ENCODE measurements around the gene LRRC37B.
A peak's percentile ranks its signal among the peaks of the same experiment; 100 is the strongest.

Gene LRRC37B

DNA sequence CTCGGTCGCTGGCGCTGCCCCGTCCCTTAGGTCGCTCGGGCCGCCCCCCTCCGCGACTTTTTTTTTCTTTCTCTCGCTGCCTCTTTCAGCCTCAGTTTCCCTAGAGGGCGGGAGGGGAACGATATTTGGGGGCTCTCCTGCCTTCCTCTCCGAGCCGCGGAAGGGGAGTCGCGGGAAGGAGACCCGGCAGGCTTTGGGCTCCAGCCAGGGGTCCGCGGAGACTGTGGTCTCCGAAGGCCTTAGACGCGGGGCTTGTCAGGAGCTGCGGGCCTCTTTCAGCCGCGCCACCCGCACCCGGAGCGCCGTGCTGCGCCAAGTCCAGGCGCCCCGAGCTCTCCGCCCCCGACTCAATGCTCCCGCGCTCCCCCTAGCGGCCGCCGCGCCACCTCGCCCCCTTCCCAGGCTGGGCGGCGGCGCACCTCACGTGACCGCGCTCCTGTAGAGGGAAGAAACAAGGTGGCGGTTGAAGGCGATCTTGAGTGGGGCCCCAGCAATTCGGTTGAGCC lies at the start of gene LRRC37B (continued):
- TF ChIP-seq, protein P1, sequence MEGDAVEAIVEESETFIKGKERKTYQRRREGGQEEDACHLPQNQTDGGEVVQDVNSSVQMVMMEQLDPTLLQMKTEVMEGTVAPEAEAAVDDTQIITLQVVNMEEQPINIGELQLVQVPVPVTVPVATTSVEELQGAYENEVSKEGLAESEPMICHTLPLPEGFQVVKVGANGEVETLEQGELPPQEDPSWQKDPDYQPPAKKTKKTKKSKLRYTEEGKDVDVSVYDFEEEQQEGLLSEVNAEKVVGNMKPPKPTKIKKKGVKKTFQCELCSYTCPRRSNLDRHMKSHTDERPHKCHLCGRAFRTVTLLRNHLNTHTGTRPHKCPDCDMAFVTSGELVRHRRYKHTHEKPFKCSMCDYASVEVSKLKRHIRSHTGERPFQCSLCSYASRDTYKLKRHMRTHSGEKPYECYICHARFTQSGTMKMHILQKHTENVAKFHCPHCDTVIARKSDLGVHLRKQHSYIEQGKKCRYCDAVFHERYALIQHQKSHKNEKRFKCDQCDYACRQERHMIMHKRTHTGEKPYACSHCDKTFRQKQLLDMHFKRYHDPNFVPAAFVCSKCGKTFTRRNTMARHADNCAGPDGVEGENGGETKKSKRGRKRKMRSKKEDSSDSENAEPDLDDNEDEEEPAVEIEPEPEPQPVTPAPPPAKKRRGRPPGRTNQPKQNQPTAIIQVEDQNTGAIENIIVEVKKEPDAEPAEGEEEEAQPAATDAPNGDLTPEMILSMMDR (tag by site-specific recombination; IDR thresholded peaks at IDR 0.05), result peak; percentile 98
- TF ChIP-seq ZNF10 (tag by site-specific recombination; IDR thresholded peaks at IDR 0.05) (peak; percentile 16; the same call in 1 of the 2 replicates), ZNF558 (tag by site-specific recombination; IDR thresholded peaks at IDR 0.05) (no peak), REPIN1 (tag by site-specific recombination; IDR thresholded peaks at IDR 0.05; ENCODE audit: low read depth) (no peak), RBAK (tag by site-specific recombination; IDR thresholded peaks at IDR 0.05) (no peak), ZNF510 (tag by site-specific recombination; IDR thresholded peaks at IDR 0.05; ENCODE audit: insufficient replicate concordance) (no peak), ZNF140 (tag by site-specific recombination; IDR thresholded peaks at IDR 0.05) (no peak), ZBTB7A (tag by site-specific recombination; IDR thresholded peaks at IDR 0.05; ENCODE audit: low read depth) (peak; percentile 81; the same call in 1 of the 2 replicates), ZBTB21 (tag by site-specific recombination; IDR thresholded peaks at IDR 0.05) (no peak), KLF8 (tag by site-specific recombination; IDR thresholded peaks at IDR 0.05) (peak; percentile 90), ZNF529 (tag by site-specific recombination; IDR thresholded peaks at IDR 0.05; ENCODE audit: insufficient replicate concordance) (no peak), ZXDB (tag by site-specific recombination; IDR thresholded peaks at IDR 0.05) (no peak; the same call in 1 of the 2 replicates), KLF1 (tag by site-specific recombination; IDR thresholded peaks at IDR 0.05) (peak; percentile 70), ZNF341 (tag by site-specific recombination; IDR thresholded peaks at IDR 0.05; ENCODE audit: low read depth) (peak; percentile 52; the same call in 1 of the 2 replicates), ZNF530 (tag by site-specific recombination; IDR thresholded peaks at IDR 0.05; ENCODE audit: low read depth) (no peak), ZNF324 (tag by site-specific recombination; IDR thresholded peaks at IDR 0.05) (no peak), ZBTB20 (tag by site-specific recombination; IDR thresholded peaks at IDR 0.05) (peak; percentile 23; the same call in 1 of the 2 replicates), SP7 (tag by site-specific recombination; IDR thresholded peaks at IDR 0.05) (peak; percentile 64; the same call in 1 of the 2 replicates), ZNF785 (tag by site-specific recombination; IDR thresholded peaks at IDR 0.05) (no peak), ZEB2 (tag by site-specific recombination; IDR thresholded peaks at IDR 0.05) (peak; percentile 69; the same call in 1 of the 2 replicates), SCRT2 (tag by site-specific recombination; IDR thresholded peaks at IDR 0.05) (peak; percentile 7; the same call in 1 of the 2 replicates)
- TF ChIP-seq, protein P2, sequence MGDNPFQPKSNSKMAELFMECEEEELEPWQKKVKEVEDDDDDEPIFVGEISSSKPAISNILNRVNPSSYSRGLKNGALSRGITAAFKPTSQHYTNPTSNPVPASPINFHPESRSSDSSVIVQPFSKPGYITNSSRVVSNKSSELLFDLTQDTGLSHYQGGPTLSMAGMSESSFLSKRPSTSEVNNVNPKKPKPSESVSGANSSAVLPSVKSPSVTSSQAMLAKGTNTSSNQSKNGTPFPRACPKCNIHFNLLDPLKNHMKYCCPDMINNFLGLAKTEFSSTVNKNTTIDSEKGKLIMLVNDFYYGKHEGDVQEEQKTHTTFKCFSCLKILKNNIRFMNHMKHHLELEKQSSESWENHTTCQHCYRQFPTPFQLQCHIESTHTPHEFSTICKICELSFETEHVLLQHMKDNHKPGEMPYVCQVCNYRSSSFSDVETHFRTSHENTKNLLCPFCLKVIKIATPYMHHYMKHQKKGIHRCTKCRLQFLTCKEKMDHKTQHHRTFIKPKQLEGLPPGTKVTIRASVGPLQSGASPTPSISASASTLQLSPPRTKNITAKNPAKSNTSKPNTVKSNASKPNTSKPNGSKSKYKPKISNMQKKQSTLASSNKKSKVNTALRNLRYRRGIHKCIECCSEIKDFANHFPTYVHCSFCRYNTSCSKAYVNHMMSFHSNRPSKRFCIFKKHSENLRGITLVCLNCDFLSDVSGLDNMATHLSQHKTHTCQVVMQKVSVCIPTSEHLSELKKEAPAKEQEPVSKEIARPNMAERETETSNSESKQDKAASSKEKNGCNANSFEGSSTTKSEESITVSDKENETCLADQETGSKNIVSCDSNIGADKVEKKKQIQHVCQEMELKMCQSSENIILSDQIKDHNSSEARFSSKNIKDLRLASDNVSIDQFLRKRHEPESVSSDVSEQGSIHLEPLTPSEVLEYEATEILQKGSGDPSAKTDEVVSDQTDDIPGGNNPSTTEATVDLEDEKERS (tag by site-specific recombination; IDR thresholded peaks at IDR 0.05), result no peak
- TF ChIP-seq, protein P3, sequence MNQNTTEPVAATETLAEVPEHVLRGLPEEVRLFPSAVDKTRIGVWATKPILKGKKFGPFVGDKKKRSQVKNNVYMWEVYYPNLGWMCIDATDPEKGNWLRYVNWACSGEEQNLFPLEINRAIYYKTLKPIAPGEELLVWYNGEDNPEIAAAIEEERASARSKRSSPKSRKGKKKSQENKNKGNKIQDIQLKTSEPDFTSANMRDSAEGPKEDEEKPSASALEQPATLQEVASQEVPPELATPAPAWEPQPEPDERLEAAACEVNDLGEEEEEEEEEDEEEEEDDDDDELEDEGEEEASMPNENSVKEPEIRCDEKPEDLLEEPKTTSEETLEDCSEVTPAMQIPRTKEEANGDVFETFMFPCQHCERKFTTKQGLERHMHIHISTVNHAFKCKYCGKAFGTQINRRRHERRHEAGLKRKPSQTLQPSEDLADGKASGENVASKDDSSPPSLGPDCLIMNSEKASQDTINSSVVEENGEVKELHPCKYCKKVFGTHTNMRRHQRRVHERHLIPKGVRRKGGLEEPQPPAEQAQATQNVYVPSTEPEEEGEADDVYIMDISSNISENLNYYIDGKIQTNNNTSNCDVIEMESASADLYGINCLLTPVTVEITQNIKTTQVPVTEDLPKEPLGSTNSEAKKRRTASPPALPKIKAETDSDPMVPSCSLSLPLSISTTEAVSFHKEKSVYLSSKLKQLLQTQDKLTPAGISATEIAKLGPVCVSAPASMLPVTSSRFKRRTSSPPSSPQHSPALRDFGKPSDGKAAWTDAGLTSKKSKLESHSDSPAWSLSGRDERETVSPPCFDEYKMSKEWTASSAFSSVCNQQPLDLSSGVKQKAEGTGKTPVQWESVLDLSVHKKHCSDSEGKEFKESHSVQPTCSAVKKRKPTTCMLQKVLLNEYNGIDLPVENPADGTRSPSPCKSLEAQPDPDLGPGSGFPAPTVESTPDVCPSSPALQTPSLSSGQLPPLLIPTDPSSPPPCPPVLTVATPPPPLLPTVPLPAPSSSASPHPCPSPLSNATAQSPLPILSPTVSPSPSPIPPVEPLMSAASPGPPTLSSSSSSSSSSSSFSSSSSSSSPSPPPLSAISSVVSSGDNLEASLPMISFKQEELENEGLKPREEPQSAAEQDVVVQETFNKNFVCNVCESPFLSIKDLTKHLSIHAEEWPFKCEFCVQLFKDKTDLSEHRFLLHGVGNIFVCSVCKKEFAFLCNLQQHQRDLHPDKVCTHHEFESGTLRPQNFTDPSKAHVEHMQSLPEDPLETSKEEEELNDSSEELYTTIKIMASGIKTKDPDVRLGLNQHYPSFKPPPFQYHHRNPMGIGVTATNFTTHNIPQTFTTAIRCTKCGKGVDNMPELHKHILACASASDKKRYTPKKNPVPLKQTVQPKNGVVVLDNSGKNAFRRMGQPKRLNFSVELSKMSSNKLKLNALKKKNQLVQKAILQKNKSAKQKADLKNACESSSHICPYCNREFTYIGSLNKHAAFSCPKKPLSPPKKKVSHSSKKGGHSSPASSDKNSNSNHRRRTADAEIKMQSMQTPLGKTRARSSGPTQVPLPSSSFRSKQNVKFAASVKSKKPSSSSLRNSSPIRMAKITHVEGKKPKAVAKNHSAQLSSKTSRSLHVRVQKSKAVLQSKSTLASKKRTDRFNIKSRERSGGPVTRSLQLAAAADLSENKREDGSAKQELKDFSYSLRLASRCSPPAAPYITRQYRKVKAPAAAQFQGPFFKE (tag by site-specific recombination; IDR thresholded peaks at IDR 0.05; ENCODE audit: borderline replicate concordance), result no peak
- TF ChIP-seq, protein P4, sequence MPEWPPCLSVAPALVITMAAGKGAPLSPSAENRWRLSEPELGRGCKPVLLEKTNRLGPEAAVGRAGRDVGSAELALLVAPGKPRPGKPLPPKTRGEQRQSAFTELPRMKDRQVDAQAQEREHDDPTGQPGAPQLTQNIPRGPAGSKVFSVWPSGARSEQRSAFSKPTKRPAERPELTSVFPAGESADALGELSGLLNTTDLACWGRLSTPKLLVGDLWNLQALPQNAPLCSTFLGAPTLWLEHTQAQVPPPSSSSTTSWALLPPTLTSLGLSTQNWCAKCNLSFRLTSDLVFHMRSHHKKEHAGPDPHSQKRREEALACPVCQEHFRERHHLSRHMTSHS (tag by site-specific recombination; IDR thresholded peaks at IDR 0.05), result no peak
- TF ChIP-seq, protein P5, sequence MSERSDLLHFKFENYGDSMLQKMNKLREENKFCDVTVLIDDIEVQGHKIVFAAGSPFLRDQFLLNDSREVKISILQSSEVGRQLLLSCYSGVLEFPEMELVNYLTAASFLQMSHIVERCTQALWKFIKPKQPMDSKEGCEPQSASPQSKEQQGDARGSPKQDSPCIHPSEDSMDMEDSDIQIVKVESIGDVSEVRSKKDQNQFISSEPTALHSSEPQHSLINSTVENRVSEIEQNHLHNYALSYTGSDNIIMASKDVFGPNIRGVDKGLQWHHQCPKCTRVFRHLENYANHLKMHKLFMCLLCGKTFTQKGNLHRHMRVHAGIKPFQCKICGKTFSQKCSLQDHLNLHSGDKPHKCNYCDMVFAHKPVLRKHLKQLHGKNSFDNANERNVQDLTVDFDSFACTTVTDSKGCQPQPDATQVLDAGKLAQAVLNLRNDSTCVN (tag by site-specific recombination; optimal IDR thresholded peaks at IDR 0.05), result peak; percentile 88
- TF ChIP-seq, protein P6, sequence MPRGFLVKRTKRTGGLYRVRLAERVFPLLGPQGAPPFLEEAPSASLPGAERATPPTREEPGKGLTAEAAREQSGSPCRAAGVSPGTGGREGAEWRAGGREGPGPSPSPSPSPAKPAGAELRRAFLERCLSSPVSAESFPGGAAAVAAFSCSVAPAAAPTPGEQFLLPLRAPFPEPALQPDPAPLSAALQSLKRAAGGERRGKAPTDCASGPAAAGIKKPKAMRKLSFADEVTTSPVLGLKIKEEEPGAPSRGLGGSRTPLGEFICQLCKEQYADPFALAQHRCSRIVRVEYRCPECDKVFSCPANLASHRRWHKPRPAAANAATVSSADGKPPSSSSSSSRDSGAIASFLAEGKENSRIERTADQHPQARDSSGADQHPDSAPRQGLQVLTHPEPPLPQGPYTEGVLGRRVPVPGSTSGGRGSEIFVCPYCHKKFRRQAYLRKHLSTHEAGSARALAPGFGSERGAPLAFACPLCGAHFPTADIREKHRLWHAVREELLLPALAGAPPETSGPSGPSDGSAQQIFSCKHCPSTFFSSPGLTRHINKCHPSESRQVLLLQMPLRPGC (tag by site-specific recombination; IDR thresholded peaks at IDR 0.05), result 0 out of 2 replicates have a peak, but pooled peaks have one; percentile 20
